GM21619 (cell line): ENCODE measurements around the gene PRDM16.

ENCODE experiments used
- ATAC-seq: cut with Tn5 transposase; IDR thresholded peaks from one replicate; pipeline ENCODE4 v1.9.1; 2021; ENCODE audit not compliant: unreplicated experiment

PRDM16 gene

DNA sequence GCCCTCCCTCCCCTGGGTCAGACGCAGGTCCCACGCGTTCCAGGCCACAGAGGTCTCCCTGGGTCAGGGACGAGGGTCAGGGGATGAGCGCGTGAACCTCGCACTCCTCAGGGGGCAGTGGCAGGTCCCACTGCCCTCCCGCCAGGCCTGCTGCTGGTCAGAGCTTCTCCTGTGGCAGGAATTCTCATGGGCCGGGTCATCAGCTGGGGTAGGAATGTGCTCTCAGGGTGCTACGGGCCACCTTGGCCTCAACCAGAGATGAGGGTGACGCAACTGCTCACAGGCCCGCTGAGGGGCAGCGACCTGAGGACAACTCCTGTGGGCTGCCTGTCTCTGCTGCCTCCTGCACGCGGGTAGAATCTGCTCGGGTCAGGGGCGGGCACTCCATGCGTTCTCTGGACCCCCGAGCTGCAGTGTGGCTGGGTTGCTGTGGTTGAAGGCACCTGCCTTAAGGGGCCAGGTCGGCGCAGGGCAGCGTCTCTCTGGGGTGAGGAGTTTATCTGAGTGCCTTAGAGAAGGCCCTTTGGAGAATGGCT, 128.8 kb downstream of the PRDM16 start:
- ATAC-seq, result no peak

DNA sequence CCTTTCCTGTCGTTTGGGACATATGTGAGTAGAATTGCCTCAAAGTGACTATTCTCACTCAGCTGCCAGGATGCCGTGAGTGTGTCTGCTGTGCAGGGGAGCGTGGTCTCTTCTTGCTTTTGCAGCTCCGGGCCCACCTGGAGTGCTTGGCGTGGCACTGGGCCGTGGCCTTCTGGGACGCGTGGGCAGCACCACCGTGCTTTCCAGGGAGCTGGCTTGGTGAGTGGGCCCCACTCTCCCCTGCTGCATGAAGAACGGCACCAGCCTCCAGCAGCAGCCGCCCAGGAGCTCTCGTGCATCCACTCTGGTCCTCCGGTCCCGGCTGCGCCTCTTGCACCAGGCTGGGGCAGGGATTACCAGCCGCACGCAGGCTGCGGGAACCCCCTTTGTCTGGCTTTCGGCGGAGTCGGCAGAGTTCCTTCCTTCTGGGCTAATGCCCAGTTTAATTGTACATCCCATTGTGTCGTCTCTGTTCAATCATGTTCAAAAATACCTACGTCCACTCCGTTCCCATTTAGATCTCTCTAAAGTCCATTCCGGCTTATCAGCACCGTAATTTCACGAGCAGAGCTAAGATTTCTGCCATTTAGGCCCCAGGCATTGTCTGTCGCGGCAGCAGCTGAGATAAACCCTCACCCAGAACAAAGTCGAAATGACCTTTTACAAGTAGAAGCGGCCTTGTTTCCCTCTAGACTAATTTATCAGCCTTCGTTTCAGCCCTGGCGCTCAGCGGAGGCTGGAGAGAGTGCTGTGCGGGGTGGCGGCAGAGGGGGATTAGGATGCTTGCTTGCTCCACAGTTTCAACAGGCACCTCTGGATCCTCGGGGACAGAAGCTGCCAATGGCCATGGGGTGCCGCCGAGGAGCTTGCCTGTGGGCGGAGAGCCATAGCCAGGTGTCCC, 129.6 kb downstream of the PRDM16 start:
- no peak for ATAC-seq

DNA sequence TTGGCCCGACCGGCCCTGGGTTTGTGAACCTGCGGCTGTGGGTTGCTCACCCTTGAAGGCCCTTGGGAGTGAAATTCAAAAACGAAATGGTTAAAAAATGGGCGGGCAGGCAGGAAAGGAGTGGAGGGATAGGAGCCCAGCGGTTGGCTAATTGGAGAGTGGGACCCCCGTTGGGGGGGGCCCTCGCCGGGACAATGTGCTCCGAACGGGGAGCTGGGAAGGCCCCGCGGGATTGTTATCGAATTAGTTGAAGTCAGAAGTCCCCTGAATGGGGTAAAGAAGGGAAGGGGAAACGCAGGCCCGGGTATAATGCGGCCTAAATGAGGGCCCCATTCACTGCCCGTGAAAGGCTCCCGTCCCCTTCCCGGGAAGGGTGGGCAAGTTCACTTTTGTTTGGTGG, 135.7 kb downstream of the PRDM16 start:
- no peak for ATAC-seq

DNA sequence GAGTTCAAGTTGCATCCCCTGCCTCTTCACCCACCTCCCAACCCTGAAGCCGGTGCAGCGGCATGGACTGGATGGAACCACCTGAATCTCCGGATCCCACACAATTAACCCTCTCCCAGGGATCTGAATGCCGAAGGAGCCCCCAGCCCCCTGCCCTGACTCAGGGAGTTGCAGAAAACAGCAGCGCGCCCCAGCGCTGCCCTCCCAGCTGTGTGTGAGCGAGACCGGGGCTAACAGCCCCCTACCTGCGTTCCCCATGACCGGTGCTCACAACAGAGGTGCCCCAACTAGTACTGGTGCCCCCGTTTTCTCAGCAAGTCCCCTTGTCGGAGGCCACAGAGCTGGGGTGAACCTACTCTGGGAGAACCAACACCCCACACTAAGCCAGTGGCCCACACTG, 136.8 kb downstream of the PRDM16 start:
- ATAC-seq, result no peak

DNA sequence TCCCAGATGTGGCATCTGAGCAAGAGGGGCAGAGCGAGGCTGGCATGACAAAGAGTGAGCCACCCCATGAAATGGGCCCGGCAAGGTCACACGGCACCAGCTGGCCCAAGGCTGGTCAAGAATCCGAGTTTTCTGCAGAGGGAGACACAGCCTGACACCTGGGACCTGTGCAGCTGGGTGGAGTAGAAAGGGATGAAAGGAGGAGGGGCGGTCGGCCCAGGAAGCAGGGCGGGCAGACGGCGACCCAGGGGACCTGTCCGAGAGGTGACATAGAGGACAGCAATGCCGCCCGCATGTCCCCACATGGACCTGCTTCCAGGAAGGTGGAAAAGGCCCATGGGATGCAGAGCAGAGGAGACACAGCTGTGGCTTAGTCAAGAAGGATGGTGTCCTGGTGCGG, 137.7 kb downstream of the PRDM16 start:
- no peak for ATAC-seq

DNA sequence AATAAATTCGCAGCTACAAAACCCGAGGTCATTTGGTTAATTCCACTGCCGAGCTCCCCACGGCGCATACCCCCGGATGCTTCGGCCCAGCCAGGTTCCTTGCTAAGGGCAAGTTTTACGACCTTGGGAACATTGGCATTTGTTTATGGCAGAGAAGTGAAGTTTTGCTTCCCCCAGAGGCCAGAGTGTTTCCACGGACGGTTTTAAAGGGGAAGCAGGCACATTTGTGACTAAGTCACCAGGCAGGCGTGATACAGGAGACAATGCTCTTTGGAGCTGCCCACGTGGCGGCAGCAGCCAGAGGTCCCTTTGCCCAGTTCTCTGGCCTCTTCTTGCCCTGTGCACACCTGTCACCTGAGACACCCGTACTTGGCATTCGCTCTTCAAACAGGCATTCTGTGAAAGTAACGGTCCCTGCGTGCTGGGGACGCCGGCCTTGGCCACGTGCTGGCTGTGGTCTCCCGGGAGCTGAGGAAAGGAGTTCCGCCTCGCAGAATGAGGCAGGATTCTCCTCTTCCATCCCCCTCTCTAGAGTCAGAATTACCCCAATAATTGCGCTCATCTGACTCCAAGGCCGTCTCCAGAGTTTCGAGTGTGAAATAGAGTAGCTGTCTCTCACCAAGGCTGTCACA, 138.3 kb downstream of the PRDM16 start:
- no peak for ATAC-seq

DNA sequence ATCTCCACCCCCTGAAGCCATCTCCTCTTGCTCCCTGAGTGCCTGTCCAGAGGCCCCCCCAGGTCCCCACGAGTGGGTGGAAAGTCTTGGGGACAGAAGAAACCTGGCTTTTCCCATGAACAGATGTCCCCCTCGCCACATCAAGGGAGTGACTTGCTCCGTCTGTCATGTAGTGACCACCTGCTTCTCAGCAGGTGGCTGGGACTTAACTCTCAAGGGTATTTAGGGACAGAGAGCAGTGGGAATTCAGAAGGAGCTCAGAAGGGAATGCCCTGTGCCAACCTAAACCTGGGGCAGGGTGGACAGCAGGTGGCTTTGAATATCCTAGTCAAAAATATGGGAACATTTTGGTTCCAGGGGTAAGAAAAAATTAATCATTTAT, 139.8 kb downstream of the PRDM16 start:
- no peak for ATAC-seq

DNA sequence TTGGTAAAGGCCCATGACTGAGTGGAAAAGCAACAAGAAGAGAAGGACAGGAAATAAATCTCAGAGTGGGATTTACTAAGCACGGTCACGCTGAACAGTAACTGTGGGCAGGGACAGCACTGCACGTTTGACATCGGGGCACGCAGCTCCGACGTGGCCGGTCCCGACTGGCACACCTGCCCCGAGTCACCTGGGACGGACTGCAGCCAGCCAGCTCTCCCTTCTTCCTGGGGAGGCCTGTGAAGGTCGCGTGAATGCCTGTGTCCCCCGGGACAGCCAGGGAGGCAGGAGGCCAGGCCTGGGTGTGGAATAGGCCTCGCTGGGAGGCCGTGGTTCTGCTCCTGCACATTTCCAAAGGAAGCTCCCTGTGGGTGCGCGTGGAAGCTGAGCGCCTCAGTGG, 140.2 kb downstream of the PRDM16 start:
- ATAC-seq, result no peak

DNA sequence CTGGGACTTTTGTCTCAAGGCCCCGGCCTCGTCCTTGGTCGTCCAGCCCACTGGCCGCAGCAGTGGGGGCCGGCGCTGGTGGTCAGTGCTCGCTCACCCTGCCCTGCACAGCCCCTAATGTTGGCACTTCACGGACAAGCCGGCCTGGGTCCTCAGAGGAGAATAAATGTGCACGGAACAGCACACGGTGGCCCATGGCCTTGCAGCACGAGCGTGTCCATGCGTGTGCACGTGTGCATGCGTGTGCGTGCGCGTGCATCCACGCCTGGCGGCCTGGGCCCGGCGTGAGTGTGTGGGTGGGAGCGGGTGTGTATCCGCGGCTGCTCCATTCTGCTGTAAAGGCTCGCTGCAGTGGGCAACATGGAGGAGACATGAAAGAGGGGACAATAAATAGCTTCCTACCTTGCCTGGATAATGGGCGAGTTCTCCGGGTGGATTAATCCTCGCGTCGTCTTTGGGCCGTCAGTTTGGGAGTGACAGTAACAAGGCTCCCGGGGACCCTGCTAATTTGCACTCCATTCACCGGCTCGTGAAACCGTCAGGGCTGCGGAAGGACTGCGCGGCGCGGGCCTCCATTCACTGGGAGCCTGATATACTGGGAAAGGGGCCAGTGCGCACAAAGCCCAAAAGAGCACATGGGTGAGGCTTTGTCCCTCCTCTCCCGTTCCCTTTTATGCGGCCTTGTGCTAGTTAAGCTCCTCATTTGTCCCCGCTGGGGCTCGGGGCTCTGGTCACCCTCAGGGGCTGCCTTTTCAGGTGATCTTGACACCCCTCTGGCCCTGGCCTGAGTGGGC, 142.8 kb downstream of the PRDM16 start:
- no peak for ATAC-seq

DNA sequence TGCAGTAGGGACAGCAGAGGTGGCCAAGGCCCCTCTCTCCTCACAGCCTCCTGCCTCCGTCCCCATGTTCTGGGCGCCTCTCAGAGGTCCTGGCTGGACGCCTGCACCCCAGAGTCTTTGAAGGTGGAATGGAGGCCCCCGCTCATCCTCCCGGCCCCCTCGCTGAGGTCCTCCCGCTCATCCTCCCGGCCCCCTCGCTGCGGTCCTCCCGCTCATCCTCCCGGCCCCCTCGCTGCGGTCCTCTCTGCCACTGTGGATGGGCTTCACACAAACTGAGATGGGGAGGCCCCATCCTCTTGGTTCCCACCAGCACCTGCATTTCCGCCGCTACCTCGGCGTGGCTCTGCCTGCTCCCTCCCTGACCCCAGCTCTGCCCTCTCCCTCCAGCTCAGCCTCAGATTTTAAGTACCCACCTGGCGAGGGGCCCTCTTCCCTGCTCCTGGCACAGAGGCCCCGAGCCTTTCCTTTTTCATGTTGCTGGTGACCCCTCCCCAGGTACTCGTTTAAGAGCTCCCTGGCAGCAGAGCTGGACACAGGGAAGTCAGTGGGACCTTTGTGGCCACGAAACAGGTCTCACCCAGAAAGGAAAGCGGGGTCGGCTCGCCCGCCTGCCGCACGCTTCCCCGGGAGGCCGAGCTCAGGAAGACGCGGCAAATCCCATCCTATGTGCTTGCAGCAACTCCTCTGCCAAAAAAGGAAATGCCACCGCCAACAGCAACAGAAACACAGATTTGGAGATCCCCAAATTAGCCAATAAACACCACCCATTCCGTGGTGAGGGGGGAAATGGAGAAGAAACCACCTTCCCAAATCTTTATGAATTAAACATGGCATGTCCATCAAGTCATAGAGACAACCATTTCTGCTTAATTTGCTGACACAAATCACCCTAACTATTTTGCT, 143.7 kb downstream of the PRDM16 start:
- ATAC-seq, result no peak

DNA sequence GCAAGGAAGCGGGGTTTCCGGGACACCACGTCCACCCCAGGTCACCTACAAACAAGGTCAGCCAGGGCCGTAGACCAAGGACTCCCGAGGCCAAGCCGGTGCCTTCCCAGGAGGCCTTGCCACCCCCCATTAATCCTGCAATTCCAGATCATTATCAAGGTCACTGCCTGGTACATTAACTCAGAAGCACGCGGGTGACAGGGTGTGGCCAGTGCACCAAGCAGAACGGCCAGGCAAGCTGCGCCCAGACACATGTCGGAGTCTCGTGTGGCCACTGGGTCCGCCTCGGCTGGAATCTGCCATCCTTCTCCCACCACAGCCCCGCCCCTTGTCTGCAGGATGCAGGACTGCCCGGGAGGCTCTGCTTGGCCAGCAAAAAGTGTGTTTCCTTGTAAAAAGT, 144.7 kb downstream of the PRDM16 start:
- ATAC-seq, result no peak

DNA sequence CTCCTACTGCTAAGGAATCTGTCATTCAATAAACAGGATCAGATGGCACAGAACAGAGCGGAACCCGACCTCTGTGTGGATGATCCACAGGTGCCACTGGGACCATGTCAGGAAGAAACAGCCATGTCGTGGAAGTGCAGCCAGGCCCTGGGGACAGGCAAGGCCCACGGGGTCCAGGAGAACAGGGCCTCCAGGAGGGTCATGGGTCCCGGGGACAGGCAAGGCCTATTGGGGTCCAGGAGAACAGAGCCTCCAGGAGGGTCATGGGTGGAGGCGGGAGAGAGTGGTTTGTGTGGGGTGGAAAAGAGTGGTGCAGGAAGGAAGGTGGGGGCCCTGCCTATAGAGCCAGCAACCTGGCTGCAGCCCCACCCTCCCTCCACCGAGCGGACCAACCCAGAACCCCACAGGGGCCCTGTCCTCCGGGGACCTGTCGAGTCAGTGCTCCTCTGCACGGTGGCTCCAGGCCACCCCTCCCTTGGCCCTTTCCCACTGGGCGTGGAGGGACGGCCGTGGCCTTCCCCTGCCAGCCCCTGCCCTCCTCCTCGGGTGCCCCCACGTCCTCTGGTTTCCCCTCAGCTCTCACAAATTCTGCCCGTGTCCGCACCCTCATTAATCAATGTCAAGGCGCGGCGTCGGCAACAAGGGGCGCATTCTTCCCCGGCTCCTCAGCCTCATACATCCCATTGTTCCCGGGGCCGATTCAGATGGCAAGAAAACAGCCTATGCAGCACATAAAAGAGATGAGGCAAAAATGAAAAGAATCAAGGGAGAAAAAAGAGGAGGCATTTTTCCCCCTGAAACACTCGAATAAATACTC, 146.4 kb downstream of the PRDM16 start:
- no peak for ATAC-seq

DNA sequence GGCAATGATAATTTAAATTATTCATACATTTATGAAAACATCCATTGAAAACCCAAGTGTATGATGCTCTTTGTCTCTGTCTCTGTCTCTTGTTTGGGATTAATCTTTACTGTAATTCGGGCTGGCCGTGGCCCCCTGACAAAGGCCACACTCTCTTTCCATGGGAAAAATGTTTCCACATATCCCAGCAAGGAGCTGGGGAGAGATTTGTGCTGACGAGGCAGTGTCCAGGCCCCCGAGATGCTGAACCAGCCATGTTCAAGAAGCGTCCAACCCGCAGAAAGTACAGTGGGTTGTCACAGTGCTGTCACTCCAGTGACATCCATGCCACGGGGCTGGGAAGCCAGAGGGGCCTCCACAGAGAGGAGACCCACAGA, 147.0 kb downstream of the PRDM16 start:
- no peak for ATAC-seq

DNA sequence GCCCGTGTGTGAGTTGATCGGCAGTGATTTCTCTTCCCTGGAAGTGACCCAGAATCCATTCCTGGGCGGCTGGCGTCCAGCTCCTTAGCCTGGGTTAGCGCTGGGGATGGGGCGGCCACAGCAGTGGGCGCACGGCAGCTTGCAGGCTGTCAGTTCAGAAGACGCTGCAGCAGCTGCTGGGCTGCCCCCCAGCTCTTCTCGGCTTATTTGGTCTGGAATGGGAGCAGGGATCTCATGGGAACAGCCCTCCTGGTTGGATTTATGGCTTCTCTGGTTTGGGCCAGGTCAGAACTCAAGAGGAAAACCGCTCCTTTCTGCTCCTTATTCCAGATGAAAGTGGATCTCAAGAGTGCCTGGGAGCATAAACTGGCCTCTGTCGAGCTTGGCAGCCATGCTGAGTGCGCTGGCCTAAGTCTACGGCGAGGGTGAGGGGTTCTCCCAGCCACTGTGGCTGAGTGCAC, 148.2 kb downstream of the PRDM16 start:
- ATAC-seq, result no peak

DNA sequence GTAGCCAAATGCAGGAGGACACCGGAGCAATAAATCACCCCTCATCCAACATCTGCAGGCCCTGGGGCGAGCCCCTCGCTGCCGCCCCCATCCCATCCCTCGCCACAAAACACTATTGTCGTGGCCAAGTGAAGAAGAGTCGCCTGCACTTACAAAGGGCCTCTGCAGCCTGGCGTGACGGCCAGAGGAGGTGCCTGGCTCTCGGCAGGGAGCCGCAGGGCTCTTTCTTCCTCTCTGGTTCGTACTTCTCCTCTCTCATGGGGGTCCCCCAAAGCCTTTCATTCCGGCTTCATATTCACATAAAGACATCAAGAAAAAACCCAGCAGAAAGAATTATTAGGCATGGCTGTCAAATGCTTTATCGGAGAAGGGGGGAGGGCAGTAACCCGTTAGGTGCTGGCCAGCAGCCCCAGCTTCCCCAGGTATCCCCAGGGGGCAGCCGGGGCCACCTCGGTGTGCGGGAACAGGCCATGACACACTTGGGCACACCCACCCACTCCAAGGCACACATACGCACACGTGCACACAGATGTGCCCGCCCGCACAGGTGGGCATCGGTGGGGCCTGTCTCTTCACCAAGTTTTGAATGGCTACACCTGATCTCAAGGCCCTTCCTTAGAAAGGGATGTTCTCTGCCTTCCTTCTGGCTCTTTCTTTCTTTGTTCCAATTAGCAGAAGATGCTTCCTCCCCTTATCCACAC, 149.1 kb downstream of the PRDM16 start:
- no peak for ATAC-seq

DNA sequence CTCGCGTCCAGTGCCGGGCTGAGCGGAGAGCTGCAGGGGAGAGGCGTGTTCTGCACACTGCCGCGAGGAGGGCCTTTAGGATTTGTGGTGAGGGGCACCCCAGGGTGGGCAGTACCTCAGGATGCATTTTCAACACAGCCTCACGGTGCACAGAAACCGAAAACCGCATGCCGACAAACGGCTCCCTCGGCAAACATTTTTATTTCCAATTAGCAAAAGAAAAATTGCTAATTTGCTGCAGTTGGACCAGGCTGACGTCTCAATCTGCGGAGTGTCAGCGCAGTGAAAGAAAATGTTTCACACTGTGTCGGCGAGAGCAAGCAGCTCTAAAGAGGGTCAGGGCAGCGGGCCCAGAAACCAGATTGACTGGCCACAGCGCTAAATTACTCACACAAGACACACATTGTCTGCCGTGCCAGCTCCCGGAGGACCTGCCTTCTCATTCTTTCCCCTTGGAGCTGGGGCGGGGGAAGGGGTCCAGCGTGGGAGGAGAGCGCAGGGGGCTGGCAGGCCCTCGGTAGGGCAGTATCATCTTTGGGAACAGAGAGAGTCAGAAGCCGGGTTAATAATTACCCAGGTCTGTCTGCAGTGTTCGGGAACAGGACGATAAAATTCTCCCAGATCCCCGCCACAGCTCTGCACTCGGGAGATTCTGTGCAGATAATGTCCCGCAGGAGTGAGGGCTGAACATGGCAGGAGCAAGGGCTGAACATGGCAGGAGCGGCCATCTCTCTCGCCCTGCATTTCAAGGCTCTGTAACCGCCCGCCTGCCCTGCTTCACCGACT, 150.2 kb downstream of the PRDM16 start:
- ATAC-seq, result no peak

DNA sequence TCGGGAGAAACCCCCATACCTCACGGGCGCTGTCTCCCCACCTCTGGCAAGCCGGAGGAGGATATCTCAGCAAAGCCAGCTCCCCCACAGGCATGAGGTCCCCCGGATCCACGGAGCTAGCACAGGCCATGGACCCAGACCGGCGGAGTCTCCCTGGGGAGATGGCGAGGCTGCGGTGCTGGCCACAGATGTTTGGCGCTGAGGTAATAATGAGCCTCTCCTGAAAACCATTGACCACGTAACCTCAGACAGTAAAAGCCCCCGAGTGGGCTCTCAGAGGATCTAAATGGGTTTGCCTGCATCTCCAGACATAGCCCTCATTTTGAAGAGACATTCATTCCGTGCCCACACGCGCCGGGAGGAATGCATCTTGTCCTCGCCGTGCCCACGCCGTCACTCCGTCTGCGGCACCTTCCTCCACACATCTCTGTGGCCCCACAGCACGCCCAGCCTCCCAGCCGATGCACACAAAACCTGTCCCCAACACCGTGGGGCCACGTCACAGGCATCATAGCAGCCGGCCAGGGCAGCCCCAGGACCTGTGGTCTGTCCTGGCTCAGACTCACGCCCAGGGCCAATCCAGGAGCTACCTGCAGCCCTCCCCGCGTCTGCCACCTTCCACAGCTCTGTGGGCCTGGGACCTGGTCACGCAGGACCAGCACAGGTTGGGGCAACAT, 150.9 kb downstream of the PRDM16 start:
- ATAC-seq, result no peak
